SKM-1 (cell line): ENCODE measurements around the gene TRDMT1.

ENCODE experiments used
- DNase-seq: peaks from one replicate; lab custom pipeline; 2025; ENCODE audit not compliant: unreplicated experiment; lab: John Stamatoyannopoulos, UW

TRDMT1 gene

GRCh38 chr10:17179002-17179401 is 22.5 kb downstream of the TRDMT1 start:
- DNase-seq = no peak

- no peak for DNase-seq
Measured at GRCh38 chr10:17178006-17178405, 23.5 kb downstream of the TRDMT1 start.

DNA sequence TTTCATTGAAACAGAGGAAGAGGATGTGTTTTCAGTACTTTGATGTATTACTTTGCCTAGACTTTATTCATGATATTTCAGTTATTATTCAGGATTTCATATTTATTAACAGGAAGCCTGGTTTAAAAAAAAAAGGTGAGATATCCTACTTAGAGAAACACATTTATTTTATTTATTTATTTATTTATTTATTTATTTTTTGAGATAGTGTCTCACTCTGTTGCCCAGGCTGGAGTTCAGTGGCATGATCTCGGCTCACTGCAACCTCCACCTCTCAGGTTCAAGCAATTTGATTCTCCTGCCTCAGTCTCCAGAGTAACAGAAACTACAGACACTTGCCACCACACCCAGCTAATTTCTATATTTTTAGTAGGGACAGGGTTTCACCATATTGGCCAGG is 24.5 kb downstream of the TRDMT1 start:
- DNase-seq = no peak

DNA sequence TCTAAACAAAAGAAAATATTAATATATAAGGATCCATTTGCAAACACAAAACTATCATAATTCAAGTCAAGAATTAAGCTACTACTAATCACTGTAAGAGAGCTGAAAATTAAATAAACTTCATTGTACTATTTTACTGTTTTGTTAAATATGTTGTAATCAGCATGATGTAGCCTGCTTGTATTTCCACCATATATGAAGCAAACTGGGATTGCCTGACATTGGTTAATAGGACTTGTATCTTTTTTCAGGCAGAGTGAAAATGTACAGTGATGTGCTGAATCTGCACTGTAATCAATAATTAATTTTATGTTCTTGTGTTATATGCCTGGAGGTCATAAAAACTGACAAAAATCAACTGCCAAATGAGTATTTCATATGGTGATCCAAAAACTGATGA is 25.4 kb downstream of the TRDMT1 start:
- no peak for DNase-seq

DNA sequence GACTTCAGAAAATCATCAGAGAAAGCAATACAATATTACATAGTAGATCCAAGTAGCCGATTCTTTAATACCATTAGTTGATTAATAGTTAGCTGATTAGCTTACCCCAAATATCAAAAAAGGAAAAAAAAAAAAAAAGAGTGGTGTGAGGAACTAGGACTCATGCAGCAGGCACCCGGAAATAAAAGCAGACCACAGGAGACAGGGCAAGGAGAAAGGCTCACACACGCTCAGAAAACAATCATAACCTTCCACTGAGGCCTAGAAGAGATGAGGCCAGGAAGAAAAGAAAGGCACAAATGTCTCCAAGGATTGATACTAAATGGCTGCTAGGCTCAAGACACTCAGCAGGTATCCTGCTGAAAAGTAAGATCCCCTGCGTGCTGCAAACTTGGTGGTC is 25.9 kb downstream of the TRDMT1 start:
- no peak for DNase-seq

- no peak for DNase-seq
Measured at GRCh38 chr10:17174626-17175025, 26.8 kb downstream of the TRDMT1 start.

- DNase-seq = no peak
Measured at GRCh38 chr10:17171141-17171641, 30.3 kb downstream of the TRDMT1 start.

GRCh38 chr10:17169803-17170202 is 31.7 kb downstream of the TRDMT1 start:
- DNase-seq = no peak

- DNase-seq = no peak
Measured at GRCh38 chr10:17166699-17167098, 34.8 kb downstream of the TRDMT1 start.

DNA sequence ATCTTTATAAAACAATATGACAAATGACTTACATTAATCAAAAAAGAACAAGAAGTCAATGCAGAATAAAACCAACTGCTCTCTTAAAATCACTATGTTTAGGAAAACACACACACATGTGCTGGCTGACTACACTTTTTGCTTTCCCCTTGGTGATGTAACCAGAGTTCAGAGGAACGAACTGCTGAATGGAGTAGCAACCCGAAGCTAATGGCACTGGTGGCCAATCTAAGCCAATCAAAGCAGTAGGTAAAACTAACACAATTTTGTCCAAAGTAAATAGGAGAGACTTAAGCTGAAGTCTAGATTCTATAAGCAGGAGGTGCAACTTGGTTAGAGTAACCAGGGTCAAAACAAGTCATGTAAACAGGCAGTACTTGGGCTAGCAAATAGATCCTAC is 38.6 kb downstream of the TRDMT1 start:
- DNase-seq = no peak

DNA sequence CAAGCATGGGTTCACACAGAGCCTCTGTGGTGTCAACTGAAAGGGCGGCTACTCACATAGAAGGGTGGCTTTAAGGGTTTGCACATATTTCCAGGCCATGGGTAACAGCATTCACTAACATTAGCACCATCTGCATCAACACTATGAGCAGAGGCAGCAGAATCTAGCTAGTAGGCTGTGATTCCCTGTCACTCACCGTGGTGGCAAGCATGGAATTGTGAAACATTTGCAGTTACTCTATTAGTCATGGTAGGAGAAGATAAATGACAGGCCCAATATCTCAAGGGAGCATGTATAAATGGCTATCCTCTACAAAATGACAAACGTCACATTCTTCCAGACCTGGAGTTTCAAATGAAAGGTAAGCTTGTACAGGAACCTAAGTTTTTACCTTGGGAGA is 39.7 kb downstream of the TRDMT1 start:
- no peak for DNase-seq

DNA sequence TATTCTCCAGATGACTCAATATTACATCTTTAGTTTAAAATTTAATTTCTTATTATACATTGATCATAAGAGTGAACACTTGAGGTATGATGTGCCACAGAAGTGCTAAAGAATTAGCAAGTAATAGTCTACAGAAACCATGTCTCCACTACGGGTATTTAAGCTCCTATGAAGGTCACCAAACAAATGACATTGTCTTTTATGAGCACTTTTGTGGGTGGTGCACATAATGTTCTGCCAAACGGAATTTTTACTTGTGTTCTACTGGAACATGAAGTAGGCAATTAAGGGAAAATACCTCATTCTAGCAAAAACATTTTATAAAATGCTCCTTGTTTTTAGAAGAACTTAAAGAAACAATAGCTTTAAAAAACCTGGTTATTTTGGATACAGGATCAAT is 44.4 kb downstream of the TRDMT1 start:
- DNase-seq = no peak

- DNase-seq = no peak
Measured at GRCh38 chr10:17155826-17156225, 45.6 kb downstream of the TRDMT1 start.

GRCh38 chr10:17154116-17154515 is 47.4 kb downstream of the TRDMT1 start:
- DNase-seq = no peak

DNA sequence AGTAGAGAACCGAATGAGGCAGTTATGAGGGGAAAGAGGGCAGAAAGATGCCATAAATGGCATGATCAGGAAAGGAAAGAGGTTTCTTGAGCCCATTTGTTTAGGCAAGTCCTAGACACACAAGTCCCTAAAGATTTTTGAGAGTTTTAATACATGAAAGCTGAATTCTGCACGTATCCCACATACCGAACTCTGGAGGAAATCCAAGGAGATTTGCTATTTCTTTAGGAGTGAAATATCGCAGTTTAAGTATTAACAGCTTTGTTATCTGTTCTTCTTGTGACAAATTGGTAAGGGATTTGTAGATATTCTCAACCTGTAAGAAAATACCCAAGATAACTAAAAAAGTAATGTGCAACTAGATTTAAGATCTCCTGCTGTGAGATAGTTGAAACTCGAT is 48.2 kb downstream of the TRDMT1 start:
- DNase-seq = no peak

DNA sequence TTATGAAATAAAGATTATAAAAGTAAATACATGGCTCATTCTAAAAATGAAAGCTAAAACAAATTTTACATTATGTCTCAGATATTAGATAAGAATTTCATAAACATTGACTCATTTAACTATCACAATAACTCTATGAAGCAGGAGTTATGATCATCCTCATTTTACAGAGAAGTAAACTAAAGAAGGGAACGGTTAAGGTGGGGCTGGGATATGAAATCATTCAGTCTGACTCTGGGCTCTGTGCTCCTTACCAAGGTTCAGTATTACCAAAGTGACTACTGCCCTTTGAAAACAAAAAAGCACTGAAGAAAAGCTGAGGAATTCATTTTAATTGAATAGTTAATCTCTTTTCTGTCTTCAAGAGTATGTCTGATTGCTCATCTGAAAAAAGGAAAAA is 49.8 kb downstream of the TRDMT1 start:
- no peak for DNase-seq

DNA sequence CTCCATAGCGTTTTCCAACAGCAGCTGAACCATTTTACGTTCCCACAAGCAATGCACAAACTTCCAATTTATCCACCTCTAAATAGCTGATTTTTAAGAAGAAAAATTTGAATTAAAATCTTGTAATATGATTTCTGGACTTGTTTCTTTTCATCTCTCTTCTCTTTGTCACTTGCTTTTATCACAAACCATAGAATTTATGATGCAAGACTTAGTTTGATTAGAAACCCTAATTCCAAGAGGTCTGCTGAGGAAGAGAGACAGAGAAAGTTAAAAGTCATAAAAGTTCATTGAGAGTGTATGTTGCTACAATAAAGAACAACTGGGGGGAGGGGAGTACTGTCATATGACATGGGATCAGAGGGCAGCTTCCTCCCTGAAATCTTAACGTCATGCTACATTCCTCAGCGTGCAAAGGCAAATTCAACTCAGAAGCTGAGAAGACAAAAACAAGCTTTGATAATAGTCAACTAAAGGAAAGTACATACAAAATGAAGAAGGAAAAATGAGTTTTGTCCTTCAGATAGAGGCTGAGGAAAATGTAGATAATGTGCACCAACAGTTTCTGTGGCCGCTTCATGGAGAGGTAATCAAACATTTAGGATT is 53.5 kb downstream of the TRDMT1 start:
- DNase-seq = no peak

DNA sequence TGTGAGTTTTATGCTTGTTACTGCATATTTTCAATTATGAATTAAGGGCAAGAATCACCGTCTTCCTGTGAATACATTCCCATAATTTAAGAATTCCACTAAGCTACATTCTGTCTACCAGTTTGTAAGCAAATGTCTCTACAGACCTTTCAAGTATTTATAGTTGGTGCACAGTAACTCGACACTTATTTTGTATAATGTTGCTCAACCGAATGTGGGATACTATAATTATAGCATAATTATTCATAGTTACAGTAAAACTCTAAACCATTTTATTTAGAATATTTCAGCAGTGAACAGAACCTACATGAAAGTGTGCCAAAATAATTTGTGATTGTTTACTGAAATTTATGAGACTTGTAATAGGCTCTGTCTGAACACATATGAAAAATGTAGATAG is 54.6 kb downstream of the TRDMT1 start:
- no peak for DNase-seq

DNA sequence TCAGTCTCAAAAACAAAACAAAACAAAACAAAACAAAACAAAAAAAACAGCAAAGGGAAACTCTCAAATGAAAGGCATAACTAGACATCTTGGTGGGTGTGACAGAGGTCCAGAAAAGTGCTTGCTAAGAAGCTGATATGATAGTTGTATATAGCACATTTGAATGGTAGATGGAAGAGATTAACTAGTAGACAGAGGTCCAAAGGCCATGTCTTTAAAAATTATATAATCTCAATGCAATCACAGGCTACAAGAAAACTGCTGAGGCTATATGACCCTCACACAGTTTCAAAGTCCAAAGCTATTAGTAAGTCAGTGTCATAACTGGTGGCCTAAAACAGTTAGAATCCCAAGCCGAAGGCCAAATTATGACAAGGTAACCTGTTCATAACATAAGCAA is 56.2 kb downstream of the TRDMT1 start:
- DNase-seq = no peak

- no peak for DNase-seq
Measured at GRCh38 chr10:17144757-17145156, 56.7 kb downstream of the TRDMT1 start.

DNA sequence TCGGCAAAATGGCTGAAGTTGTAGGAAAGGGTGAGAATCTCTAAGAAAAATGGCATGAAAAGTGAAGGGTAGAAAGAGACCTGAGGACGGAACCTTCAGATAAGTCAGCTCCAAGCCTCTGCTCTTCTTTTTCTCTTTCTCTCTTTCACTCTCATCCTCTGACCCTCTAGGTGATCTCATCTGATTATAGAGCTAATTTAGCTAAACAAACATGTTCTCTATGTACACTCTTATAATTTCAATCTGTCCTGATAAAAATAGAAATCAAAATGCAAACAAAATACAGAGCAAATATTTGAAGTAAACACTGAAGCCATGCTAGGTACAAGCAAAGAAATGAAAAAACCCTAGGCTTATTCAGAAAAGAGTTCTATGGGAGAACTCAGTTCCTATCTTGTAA is 57.4 kb downstream of the TRDMT1 start:
- DNase-seq = no peak

DNA sequence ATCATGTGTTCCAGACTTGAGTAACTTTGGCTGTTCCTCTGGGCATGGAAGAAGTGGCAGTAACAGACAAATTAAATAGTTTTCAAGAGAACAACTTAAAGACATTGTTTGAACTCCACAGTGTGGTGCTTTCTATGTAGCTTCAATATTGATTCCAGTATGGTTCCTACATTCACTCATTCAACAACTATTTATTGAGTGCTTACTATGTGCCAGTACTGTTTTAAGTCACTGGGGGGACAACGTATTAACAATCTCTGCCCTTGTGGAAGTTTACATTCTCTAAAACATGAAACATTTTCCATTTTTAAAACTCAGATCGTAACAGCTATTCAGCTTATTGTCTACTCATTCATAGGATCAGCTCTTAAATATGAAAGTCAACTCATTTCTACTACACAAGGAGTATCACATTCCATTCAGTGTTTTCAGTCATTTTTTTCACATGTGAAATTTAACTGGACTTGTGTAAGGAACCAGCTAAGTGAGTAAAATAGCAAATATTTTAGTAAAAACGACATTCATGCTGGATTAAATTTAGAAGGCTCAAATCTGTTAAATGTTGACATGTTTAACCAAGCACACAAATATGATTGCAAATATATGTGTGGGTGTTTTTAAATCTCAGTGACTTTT is 58.3 kb downstream of the TRDMT1 start:
- no peak for DNase-seq
